H9 (cell line): ENCODE results near the gene PELI2. TPM values are rescaled to one million over a fixed set of nuclear protein-coding genes. Genes with fewer than 3 reads are reported as not detected.

Experiments
- DNase-seq: peaks from one replicate; pipeline ENCODE4 v3.0.0-alpha.2; 2017
- H2AFZ ChIP-seq: one replicate; pipeline ENCODE4 v1.6.1; 2013; ENCODE audit warnings: mild to moderate bottlenecking, low read length, control low read depth, moderate library complexity
- H2AK5ac ChIP-seq: 2 replicates; pipeline ENCODE4 v1.6.1; 2013; ENCODE audit warnings: low read length, control low read depth, mixed read lengths; ENCODE audit not compliant: insufficient read length
- H2BK120ac ChIP-seq: one replicate; pipeline ENCODE4 v1.6.1; 2013; ENCODE audit warnings: low read depth, mild to moderate bottlenecking, low read length, control low read depth, inconsistent platforms; ENCODE audit not compliant: poor library complexity, severe bottlenecking
- H2BK12ac ChIP-seq: 2 replicates; pipeline ENCODE4 v1.6.1; 2013; ENCODE audit warnings: low read length, control low read depth, mixed read lengths, low read depth; ENCODE audit not compliant: insufficient read length
- H2BK15ac ChIP-seq: 2 replicates; pipeline ENCODE4 v1.6.1; 2013; ENCODE audit warnings: low read depth, low read length, control low read depth
- H2BK20ac ChIP-seq: one replicate; pipeline ENCODE4 v1.6.1; 2013; ENCODE audit warnings: low read depth, mild to moderate bottlenecking, low read length, control low read depth, inconsistent platforms; ENCODE audit not compliant: poor library complexity, severe bottlenecking
- H2BK5ac ChIP-seq: 2 replicates; pipeline ENCODE4 v1.6.1; 2013; ENCODE audit warnings: low read length, control low read depth, mixed read lengths; ENCODE audit not compliant: insufficient read length
- H3K14ac ChIP-seq: 2 replicates; pipeline ENCODE4 v1.6.1; 2013; ENCODE audit warnings: low read length, control low read depth; ENCODE audit not compliant: insufficient read depth
- H3K18ac ChIP-seq: 2 replicates; pipeline ENCODE4 v1.6.1; 2013; ENCODE audit warnings: low read depth, mild to moderate bottlenecking, mixed read lengths, low read length, control low read depth; ENCODE audit not compliant: insufficient read length
- H3K23ac ChIP-seq: 2 replicates; pipeline ENCODE4 v1.6.1; 2013; ENCODE audit warnings: low read length, control low read depth, mixed read lengths, low read depth; ENCODE audit not compliant: insufficient read length
- H3K23me2 ChIP-seq: 2 replicates; pipeline ENCODE4 v1.6.1; 2013; ENCODE audit warnings: low read depth, mild to moderate bottlenecking, mixed read lengths, low read length, control low read depth; ENCODE audit not compliant: insufficient read length, poor library complexity, severe bottlenecking
- H3K27ac ChIP-seq: 2 replicates; pipeline ENCODE4 v1.5.1; 2013; ENCODE audit warnings: low read length, control low read depth, mixed read lengths, low read depth; ENCODE audit not compliant: insufficient read length
- H3K27me3 ChIP-seq: 2 replicates; pipeline ENCODE4 v1.6.1; 2013; ENCODE audit warnings: low read length, control low read depth, inconsistent platforms; ENCODE audit not compliant: insufficient read depth
- H3K4ac ChIP-seq: 2 replicates; pipeline ENCODE4 v1.6.1; 2013; ENCODE audit warnings: low read depth, mild to moderate bottlenecking, control low read depth, inconsistent platforms, low read length, moderate library complexity
- H3K4me1 ChIP-seq: 2 replicates; pipeline ENCODE4 v1.6.1; 2013; ENCODE audit warnings: low read length, control low read depth, inconsistent platforms; ENCODE audit not compliant: insufficient read depth
- H3K4me2 ChIP-seq: 2 replicates; pipeline ENCODE4 v1.6.1; 2013; ENCODE audit warnings: low read length, control low read depth, mixed read lengths; ENCODE audit not compliant: insufficient read length, insufficient read depth
- H3K56ac ChIP-seq: 2 replicates; pipeline ENCODE4 v1.6.1; 2013; ENCODE audit warnings: low read depth, mild to moderate bottlenecking, mixed read lengths, low read length, control low read depth; ENCODE audit not compliant: insufficient read length
- H3K79me1 ChIP-seq: 2 replicates; pipeline ENCODE4 v1.6.1; 2013; ENCODE audit warnings: low read depth, mild to moderate bottlenecking, moderate library complexity, low read length, control low read depth, inconsistent platforms; ENCODE audit not compliant: insufficient read depth, poor library complexity, severe bottlenecking
- H3K79me2 ChIP-seq: 2 replicates; pipeline ENCODE4 v1.6.1; 2013; ENCODE audit warnings: low read length, control low read depth, inconsistent platforms; ENCODE audit not compliant: insufficient read depth
- H3K9ac ChIP-seq: 2 replicates; pipeline ENCODE4 v1.6.1; 2013; ENCODE audit warnings: low read length, control low read depth, mixed read lengths; ENCODE audit not compliant: insufficient read length; ENCODE audit errors: extremely low read depth
- H3K9me3 ChIP-seq: one replicate; pipeline ENCODE4 v1.6.1; 2013; ENCODE audit warnings: low read depth, low read length, inconsistent platforms; ENCODE audit not compliant: control insufficient read depth
- H3T11ph ChIP-seq: one replicate; pipeline ENCODE4 v1.6.1; 2013; ENCODE audit warnings: mild to moderate bottlenecking, low read length, control low read depth, inconsistent platforms
- H4K20me1 ChIP-seq: one replicate; pipeline ENCODE4 v1.6.1; 2013; ENCODE audit not compliant: control insufficient read depth, insufficient read length, insufficient read depth
- H4K5ac ChIP-seq: 2 replicates; pipeline ENCODE4 v1.6.1; 2013; ENCODE audit warnings: low read depth, mild to moderate bottlenecking, mixed read lengths, low read length, control low read depth; ENCODE audit not compliant: insufficient read length
- H4K8ac ChIP-seq: replicated peaks from 2 replicates; pipeline ENCODE4 v1.6.1; 2013; ENCODE audit warnings: low read length, control low read depth, mixed read lengths, low read depth; ENCODE audit not compliant: insufficient read length
- H4K91ac ChIP-seq: 2 replicates; pipeline ENCODE4 v1.6.1; 2013; ENCODE audit warnings: low read depth, mild to moderate bottlenecking, moderate library complexity, mixed read lengths, low read length, control low read depth; ENCODE audit not compliant: insufficient read length
- H3K27ac Mint-ChIP-seq, 3 experiments: 2 replicates in 2 of 3; 3 replicates in 1 of 3; pipeline ENCODE4 v1.8.0; 2020 to 2021; ENCODE audit warnings: mixed read lengths in 3 of 3, mild to moderate bottlenecking in 1 of 3, moderate library complexity in 1 of 3
- H3K27me3 Mint-ChIP-seq: 2 replicates; pipeline ENCODE4 v1.8.0; 2021; ENCODE audit warnings: low read depth, mild to moderate bottlenecking, moderate library complexity, mixed read lengths
- H3K36me3 Mint-ChIP-seq, 3 experiments: 2 replicates in 2 of 3; 3 replicates in 1 of 3; pipeline ENCODE4 v1.8.0; 2020 to 2021; ENCODE audit warnings: low read depth in 3 of 3, mixed read lengths in 3 of 3; ENCODE audit not compliant: insufficient read depth in 1 of 3
- H3K4me1 Mint-ChIP-seq, 2 experiments: 2 replicates each; pipeline ENCODE4 v1.8.0; 2020; ENCODE audit warnings: mixed read lengths in 2 of 2
- H3K4me3 Mint-ChIP-seq, 2 experiments: 2 replicates in 1 of 2; 3 replicates in 1 of 2; pipeline ENCODE4 v1.8.0; 2020 to 2021; ENCODE audit warnings: mild to moderate bottlenecking in 2 of 2, mixed read lengths in 2 of 2, moderate library complexity in 1 of 2
- H3K9me3 Mint-ChIP-seq, 2 experiments: 2 replicates in 1 of 2; 3 replicates in 1 of 2; pipeline ENCODE4 v1.8.0; 2020; ENCODE audit warnings: mild to moderate bottlenecking in 2 of 2, mixed read lengths in 2 of 2, moderate library complexity in 1 of 2
- WGBS: extraction: QIAGEN DNeasy Blood & Tissue Kit; methylation state at CpG from one replicate; pipeline ENCODE4 v1.1.7; 2013; ENCODE audit warnings: missing lambda C conversion rate, low lambda C conversion rate, mixed read lengths; ENCODE audit not compliant: insufficient read length; ENCODE audit errors: extremely low coverage; 5-methylcytosine and 5-hydroxymethylcytosine counted together
- total RNA-seq: library from RNA; stranded (reverse); gene quantifications from 2 replicates; pipeline ENCODE4 v1.2.1, GENCODE V29; 2021
- TF ChIP-seq, protein P1 (sequence below): fragments of 200-600 bp; sonication (generic); conservative IDR thresholded peaks from 3 replicates; pipeline ENCODE4 v1.8.0; 2021; ENCODE audit warnings: antibody characterized with exemption, mild to moderate bottlenecking

Gene PELI2
- total RNA-seq, 1 experiment from 2014 or later, result 18.0 TPM

DNA sequence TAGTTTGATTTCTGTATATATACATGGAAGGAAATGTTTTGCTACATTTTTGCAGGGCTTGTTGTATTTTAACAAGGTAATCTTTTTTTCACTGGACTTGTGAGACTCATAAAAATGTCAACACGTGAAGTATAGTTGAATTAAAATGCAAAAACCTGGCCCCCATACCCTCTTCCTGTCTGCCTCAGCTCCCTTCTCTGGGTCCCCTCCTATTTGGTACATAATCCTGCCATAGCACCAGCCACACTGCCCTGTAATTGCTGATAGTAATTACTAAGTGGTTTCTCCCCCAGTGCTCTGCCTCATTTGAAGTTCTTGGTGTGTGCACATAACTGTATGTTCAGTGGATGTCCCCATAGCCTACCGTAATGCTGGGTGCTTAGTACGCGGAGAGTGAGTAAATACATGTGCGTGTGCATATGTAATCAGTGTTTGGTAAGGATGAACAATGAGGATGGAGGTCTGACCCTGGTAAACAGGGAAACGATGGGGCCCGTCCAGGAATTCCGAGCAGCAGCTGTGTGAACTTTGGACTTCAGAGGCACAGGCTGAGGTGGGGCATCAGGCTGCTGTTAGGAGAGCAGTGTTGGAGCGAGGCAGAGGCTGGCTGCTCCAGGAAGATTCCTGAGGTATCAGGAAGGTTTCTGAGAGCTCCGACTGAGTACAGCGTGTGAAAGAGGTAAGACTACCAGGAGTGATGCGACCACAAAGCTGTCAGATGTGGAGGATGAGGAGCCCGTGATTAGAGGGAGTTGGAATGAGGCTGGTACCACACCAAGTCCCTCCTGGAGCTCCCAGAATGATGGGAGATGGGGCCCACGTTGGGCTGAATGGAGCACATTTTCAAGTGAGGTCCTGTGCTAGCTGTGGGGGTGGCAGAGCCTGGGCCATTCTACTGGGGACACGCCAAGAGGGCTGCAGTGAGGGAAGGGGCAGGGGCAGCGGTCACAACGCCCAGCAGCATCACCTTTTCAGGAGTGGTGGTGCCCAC is 106.8 kb downstream of the PELI2 start:
- no peaks in the 10 kb centered on the region for H3K27me3 Mint-ChIP-seq
- no peak overlapping the region for H2BK120ac ChIP-seq
- no peak overlapping the region for H3K27ac Mint-ChIP-seq
- H4K20me1 ChIP-seq, result no peaks in the 10 kb centered on the region
- no peak for DNase-seq
- no peak overlapping the region for H3K23ac ChIP-seq
- H4K8ac ChIP-seq, result no peak overlapping the region
- no peak overlapping the region for H3K4me2 ChIP-seq
- no peak overlapping the region for H3K14ac ChIP-seq
- peaks cover 22 to 25% of the 10 kb centered on the region in 2 experiments for H3K9me3 Mint-ChIP-seq
- H2AFZ ChIP-seq, result no peak overlapping the region
- no peak overlapping the region for H2BK15ac ChIP-seq
- H3K4ac ChIP-seq, result no peak overlapping the region
- no peak overlapping the region for H2BK5ac ChIP-seq
- H3K9ac ChIP-seq, result no peak overlapping the region
- no peak overlapping the region for H4K5ac ChIP-seq
- H3K4me1 ChIP-seq, result no peaks in the 10 kb centered on the region
- H2AK5ac ChIP-seq, result no peak overlapping the region
- H3K27me3 ChIP-seq, result no peaks in the 10 kb centered on the region
- H3K56ac ChIP-seq, result no peak overlapping the region
- H4K91ac ChIP-seq, result no peak overlapping the region
- H3K27ac ChIP-seq, result no peak overlapping the region
- no CpG with 5 or more reads among the region's 17 CpGs for WGBS
- TF ChIP-seq, protein P1, sequence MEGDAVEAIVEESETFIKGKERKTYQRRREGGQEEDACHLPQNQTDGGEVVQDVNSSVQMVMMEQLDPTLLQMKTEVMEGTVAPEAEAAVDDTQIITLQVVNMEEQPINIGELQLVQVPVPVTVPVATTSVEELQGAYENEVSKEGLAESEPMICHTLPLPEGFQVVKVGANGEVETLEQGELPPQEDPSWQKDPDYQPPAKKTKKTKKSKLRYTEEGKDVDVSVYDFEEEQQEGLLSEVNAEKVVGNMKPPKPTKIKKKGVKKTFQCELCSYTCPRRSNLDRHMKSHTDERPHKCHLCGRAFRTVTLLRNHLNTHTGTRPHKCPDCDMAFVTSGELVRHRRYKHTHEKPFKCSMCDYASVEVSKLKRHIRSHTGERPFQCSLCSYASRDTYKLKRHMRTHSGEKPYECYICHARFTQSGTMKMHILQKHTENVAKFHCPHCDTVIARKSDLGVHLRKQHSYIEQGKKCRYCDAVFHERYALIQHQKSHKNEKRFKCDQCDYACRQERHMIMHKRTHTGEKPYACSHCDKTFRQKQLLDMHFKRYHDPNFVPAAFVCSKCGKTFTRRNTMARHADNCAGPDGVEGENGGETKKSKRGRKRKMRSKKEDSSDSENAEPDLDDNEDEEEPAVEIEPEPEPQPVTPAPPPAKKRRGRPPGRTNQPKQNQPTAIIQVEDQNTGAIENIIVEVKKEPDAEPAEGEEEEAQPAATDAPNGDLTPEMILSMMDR, result no peak
- no peak overlapping the region for H2BK12ac ChIP-seq
- H3K9me3 ChIP-seq, result no peaks in the 10 kb centered on the region
- peaks cover 9 to 30% (median 20%) of the 10 kb centered on the region in 3 experiments for H3K36me3 Mint-ChIP-seq
- H3K79me2 ChIP-seq, result no peaks in the 10 kb centered on the region; the same call in 1 of the 2 replicates
- peaks cover 2 to 4% of the 10 kb centered on the region in 2 experiments; a peak in 3 of 4 replicates for H3K4me1 Mint-ChIP-seq
- no peak overlapping the region for H3T11ph ChIP-seq
- H2BK20ac ChIP-seq, result no peak overlapping the region
- H3K4me3 Mint-ChIP-seq, result no peak overlapping the region
- H3K79me1 ChIP-seq, result no peaks in the 10 kb centered on the region
- H3K23me2 ChIP-seq, result no peaks in the 10 kb centered on the region
- H3K18ac ChIP-seq, result no peak overlapping the region
